Right hindlimb (tissue), 1 donor: Measurements from ENCODE around the gene CDON.
"Not testable (repeated sequence)": the region's sequence is repeated elsewhere in the genome, so short reads cannot be mapped to it uniquely, and the experiment has no call there.

ENCODE experiments used
- DNase-seq: peaks from one replicate; pipeline ENCODE4 v3.0.0-alpha.2; 2018

Gene CDON

GRCh38 chr11:125922156-125922555 is 140.5 kb downstream of the CDON start:
- DNase-seq = no peak

DNA sequence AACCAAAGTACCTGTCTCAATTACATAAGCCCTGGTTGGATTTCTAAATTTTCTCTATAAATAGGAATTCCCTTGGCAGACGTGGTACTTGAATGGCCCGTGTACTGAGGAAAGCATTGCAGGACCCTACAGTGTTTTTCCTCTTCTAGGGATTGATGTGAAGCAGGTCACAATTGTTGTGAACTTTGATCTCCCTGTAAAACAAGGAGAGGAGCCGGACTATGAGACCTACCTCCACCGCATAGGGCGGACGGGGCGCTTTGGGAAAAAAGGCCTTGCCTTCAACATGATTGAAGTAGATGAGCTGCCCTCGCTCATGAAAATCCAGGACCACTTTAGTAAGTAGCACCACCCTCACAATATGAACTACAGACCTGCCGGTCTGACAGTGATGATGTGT is 141.6 kb downstream of the CDON start:
- DNase-seq = no peak

DNA sequence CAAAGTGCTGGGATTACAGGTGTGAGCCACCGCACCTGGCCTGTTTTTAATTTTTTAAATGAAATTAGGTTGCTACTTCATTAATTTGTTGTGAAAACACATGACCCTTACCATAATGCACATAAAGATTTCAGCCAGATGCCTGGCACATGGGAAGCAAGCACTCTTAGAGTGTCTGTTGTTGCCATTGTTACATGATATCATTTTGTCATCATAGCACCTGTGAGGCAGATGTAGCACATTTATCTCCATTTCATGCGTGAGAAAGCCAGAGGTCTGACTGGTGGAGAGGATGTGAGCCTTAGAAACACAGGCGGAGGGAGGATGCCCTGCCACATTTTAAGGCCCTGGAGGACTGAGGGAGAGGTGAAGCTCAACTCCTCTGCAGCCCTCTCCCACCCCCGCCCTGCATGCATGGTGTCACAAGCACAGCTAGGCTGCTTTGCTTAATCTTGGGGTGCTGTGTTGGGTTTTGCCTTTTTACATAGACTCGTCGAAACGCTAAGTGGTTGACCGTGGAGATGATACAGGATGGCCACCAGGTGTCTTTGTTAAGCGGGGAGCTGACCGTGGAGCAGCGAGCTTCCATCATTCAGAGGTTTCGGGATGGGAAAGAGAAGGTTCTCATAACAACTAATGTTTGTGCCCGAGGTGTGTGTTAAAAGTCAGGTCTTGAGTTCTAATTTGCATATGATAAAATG is 144.4 kb downstream of the CDON start:
- DNase-seq = no peak

GRCh38 chr11:125916683-125917347 is 145.9 kb downstream of the CDON start:
- DNase-seq = no peak

- DNase-seq = not testable (repeated sequence)
Observed at GRCh38 chr11:125914601-125915000, 148.1 kb downstream of the CDON start.

- DNase-seq = no peak
Observed at GRCh38 chr11:125910226-125910849, 152.3 kb downstream of the CDON start.
